DND-41 (cell line): Measurements from ENCODE around the gene LTV1.

Experiments used
- EZH2 ChIP-seq: IDR thresholded peaks from 3 replicates; pipeline ENCODE4 v1.6.1; 2012; ENCODE audit warnings: borderline replicate concordance, low read depth, mild to moderate bottlenecking, moderate library complexity, low read length, inconsistent platforms; ENCODE audit not compliant: severe bottlenecking
- TF ChIP-seq, protein P1 (sequence below): IDR thresholded peaks from 2 replicates; pipeline ENCODE4 v1.5.1; 2012; ENCODE audit warnings: borderline replicate concordance, low read length, moderate library complexity, mild to moderate bottlenecking; ENCODE audit not compliant: poor library complexity, severe bottlenecking; ENCODE audit errors: extremely low read depth

GRCh38 chr6:143840595-143841265 is 2.4 kb upstream of the LTV1 start:
- TF ChIP-seq, protein P1, sequence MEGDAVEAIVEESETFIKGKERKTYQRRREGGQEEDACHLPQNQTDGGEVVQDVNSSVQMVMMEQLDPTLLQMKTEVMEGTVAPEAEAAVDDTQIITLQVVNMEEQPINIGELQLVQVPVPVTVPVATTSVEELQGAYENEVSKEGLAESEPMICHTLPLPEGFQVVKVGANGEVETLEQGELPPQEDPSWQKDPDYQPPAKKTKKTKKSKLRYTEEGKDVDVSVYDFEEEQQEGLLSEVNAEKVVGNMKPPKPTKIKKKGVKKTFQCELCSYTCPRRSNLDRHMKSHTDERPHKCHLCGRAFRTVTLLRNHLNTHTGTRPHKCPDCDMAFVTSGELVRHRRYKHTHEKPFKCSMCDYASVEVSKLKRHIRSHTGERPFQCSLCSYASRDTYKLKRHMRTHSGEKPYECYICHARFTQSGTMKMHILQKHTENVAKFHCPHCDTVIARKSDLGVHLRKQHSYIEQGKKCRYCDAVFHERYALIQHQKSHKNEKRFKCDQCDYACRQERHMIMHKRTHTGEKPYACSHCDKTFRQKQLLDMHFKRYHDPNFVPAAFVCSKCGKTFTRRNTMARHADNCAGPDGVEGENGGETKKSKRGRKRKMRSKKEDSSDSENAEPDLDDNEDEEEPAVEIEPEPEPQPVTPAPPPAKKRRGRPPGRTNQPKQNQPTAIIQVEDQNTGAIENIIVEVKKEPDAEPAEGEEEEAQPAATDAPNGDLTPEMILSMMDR = no peak
- no peak for TF ChIP-seq EZH2
